IMR-90 (cell line): ENCODE results near the gene PAX2. TPM values are rescaled to one million over a fixed set of nuclear protein-coding genes. Genes with fewer than 3 reads are reported as not detected.

Experiments
- ATAC-seq: fragments of 200-7000 bp; cut with Tn5 transposase; 2 replicates; pipeline ENCODE4 v1.9.1; 2020; ENCODE audit warnings: low read depth, mild to moderate bottlenecking, moderate library complexity
- BruUV-seq: library from RNA; stranded (reverse); fragments of 400-500 nt; replicated peaks from 2 replicates; lab custom pipeline; 2021; lab: Mats Ljungman, UMichigan
- CTCF ChIA-PET: fragments of 300-600 bp; formaldehyde crosslinking; extraction: SDS; loops from one replicate; lab custom pipeline; 2021; ENCODE audit warnings: antibody characterized with exemption; lab: Yijun Ruan, JAX
- POLR2A ChIA-PET: fragments of 300-600 bp; sonication (Branson Sonifier 250); formaldehyde crosslinking; loops from one replicate; lab custom pipeline; 2022; ENCODE audit warnings: antibody characterized with exemption; ENCODE audit not compliant: unreplicated experiment; lab: Charles Lee
- DNase-seq: peaks from one replicate; pipeline ENCODE4 v3.0.0; 2013
- H2AFZ ChIP-seq: replicated peaks from 2 replicates; pipeline ENCODE3; 2013; ENCODE audit warnings: low read length, mild to moderate bottlenecking; ENCODE audit not compliant: poor library complexity
- H2AK5ac ChIP-seq: 2 replicates; pipeline ENCODE4 v1.6.1; 2013; ENCODE audit warnings: low read depth, low read length, inconsistent platforms
- H2AK9ac ChIP-seq: replicated peaks from 2 replicates; pipeline ENCODE3; 2013; ENCODE audit warnings: mild to moderate bottlenecking, low read depth, low read length, moderate library complexity; ENCODE audit not compliant: poor library complexity
- H2BK120ac ChIP-seq: 2 replicates; pipeline ENCODE4 v1.6.1; 2013; ENCODE audit warnings: low read depth, low read length, inconsistent platforms
- H2BK15ac ChIP-seq: 3 replicates; pipeline ENCODE4 v1.6.1; 2013; ENCODE audit warnings: low read depth, low read length, inconsistent platforms
- H2BK20ac ChIP-seq: 2 replicates; pipeline ENCODE4 v1.6.1; 2013; ENCODE audit warnings: low read depth, mild to moderate bottlenecking, inconsistent platforms, low read length, moderate library complexity
- H2BK5ac ChIP-seq: 2 replicates; pipeline ENCODE4 v1.6.1; 2013; ENCODE audit warnings: mild to moderate bottlenecking, low read depth, low read length, inconsistent platforms; ENCODE audit not compliant: poor library complexity, severe bottlenecking
- H3K14ac ChIP-seq: replicated peaks from 2 replicates; pipeline ENCODE4 v1.6.1; 2013; ENCODE audit warnings: low read depth, low read length, inconsistent platforms
- H3K18ac ChIP-seq: 2 replicates; pipeline ENCODE4 v1.6.1; 2013; ENCODE audit warnings: low read depth, low read length, control low read depth
- H3K23ac ChIP-seq: 2 replicates; pipeline ENCODE4 v1.6.1; 2013; ENCODE audit warnings: low read depth, low read length, inconsistent platforms
- H3K27ac ChIP-seq: 2 replicates; pipeline ENCODE4 v1.5.1; 2013; ENCODE audit warnings: mild to moderate bottlenecking, control low read depth, low read length; ENCODE audit not compliant: insufficient read depth
- H3K27me3 ChIP-seq: 2 replicates; pipeline ENCODE4 v1.6.1; 2013; ENCODE audit warnings: low read length; ENCODE audit not compliant: control insufficient read depth, insufficient read depth
- H3K36me3 ChIP-seq: 2 replicates; pipeline ENCODE4 v1.6.1; 2013; ENCODE audit warnings: low read length, mixed read lengths; ENCODE audit not compliant: control insufficient read depth, insufficient read depth
- H3K4ac ChIP-seq: 2 replicates; pipeline ENCODE4 v1.6.1; 2013; ENCODE audit warnings: low read depth, low read length, inconsistent platforms
- H3K4me1 ChIP-seq: 2 replicates; pipeline ENCODE4 v1.6.1; 2013; ENCODE audit warnings: low read length, mixed read lengths; ENCODE audit not compliant: control insufficient read depth, insufficient read depth
- H3K4me2 ChIP-seq: 2 replicates; pipeline ENCODE4 v1.6.1; 2013; ENCODE audit warnings: low read depth, mild to moderate bottlenecking, control low read depth, low read length, moderate library complexity
- H3K4me3 ChIP-seq: 2 replicates; pipeline ENCODE4 v1.5.1; 2013; ENCODE audit warnings: low read depth, mild to moderate bottlenecking, control low read depth, low read length, moderate library complexity; ENCODE audit not compliant: insufficient read depth
- H3K56ac ChIP-seq: 2 replicates; pipeline ENCODE4 v1.6.1; 2013; ENCODE audit warnings: low read length, inconsistent platforms; ENCODE audit not compliant: insufficient read depth; ENCODE audit errors: extremely low read depth
- H3K79me1 ChIP-seq, 2 experiments: 2 replicates each; pipeline ENCODE4 v1.6.1; 2013; ENCODE audit warnings: low read length in 2 of 2, inconsistent platforms in 1 of 2, low read depth in 1 of 2
- H3K9ac ChIP-seq: 2 replicates; pipeline ENCODE4 v1.6.1; 2013; ENCODE audit warnings: low read depth, low read length, control low read depth
- H3K9me1 ChIP-seq: 2 replicates; pipeline ENCODE4 v1.6.1; 2013; ENCODE audit warnings: low read length, inconsistent platforms; ENCODE audit not compliant: insufficient read depth
- H3K9me3 ChIP-seq: 2 replicates; pipeline ENCODE4 v1.6.1; 2013; ENCODE audit warnings: low read length; ENCODE audit not compliant: control insufficient read depth, insufficient read depth
- H4K20me1 ChIP-seq: 2 replicates; pipeline ENCODE4 v1.6.1; 2013; ENCODE audit warnings: low read length, inconsistent platforms; ENCODE audit not compliant: insufficient read depth
- H4K5ac ChIP-seq: 2 replicates; pipeline ENCODE4 v1.6.1; 2013; ENCODE audit warnings: mild to moderate bottlenecking, low read depth, low read length, control low read depth
- H4K8ac ChIP-seq, 2 experiments: 2 replicates each; pipeline ENCODE4 v1.6.1; 2013; ENCODE audit warnings: low read depth in 2 of 2, low read length in 2 of 2, control low read depth in 1 of 2, inconsistent platforms in 1 of 2
- H4K91ac ChIP-seq: 2 replicates; pipeline ENCODE4 v1.6.1; 2013; ENCODE audit warnings: low read depth, low read length, inconsistent platforms; ENCODE audit not compliant: insufficient read depth
- FOS ChIP-seq: fragments of 150-350 bp; IDR thresholded peaks from 2 replicates; pipeline ENCODE4 v1.6.1; 2016; ENCODE audit warnings: low read depth, low read length
- MXI1 ChIP-seq: IDR thresholded peaks from 2 replicates; pipeline ENCODE4 v1.6.1; 2012; ENCODE audit warnings: low read depth, mild to moderate bottlenecking, low read length, moderate library complexity, borderline replicate concordance
- POLR2A ChIP-seq: IDR thresholded peaks from 2 replicates; pipeline ENCODE4 v1.6.1; 2012; ENCODE audit warnings: mild to moderate bottlenecking, low read depth, low read length
- RAD21 ChIP-seq: IDR thresholded peaks from 2 replicates; pipeline ENCODE4 v1.6.1; 2012; ENCODE audit warnings: low read length, improper control_type of control experiment
- RCOR1 ChIP-seq: IDR thresholded peaks from 2 replicates; pipeline ENCODE4 v1.6.1; 2012; ENCODE audit warnings: mild to moderate bottlenecking, low read length, improper control_type of control experiment; ENCODE audit not compliant: insufficient replicate concordance
- WGBS, 2 experiments: methylation state at CpG; one replicate each; pipeline versions ENCODE4 v1.1.5 to v1.1.7; 2013; ENCODE audit warnings: missing lambda C conversion rate in 2 of 2; ENCODE audit not compliant: insufficient read length in 1 of 2; ENCODE audit errors: extremely low coverage in 2 of 2; 5-methylcytosine and 5-hydroxymethylcytosine counted together
- dilution Hi-C: fragments of 300-500 bp; cut with HindIII; formaldehyde crosslinking; loops from one replicate; pipeline ENCODE4 v1.14.3; 2018; ENCODE audit warnings: low sequenced_read_pairs; ENCODE audit not compliant: unreplicated experiment
- in situ Hi-C: fragments of 300-500 bp; cut with MboI; formaldehyde crosslinking; loops from 3 replicates; pipeline ENCODE4 v1.14.3; 2019; ENCODE audit warnings: low sequenced_read_pairs, inconsistent platforms, mixed read lengths
- intact Hi-C: fragments of 100-400 bp; cut with micrococcal nuclease; formaldehyde crosslinking; loops from 2 replicates; pipeline ENCODE4 v1.10.0; 2022
- polyA plus RNA-seq, 3 experiments: library from polyadenylated mRNA; depleted of rRNA; stranded (reverse); fragments of >200 nt; gene quantifications; 2 replicates each; pipeline ENCODE4 v1.2.3, GENCODE V29; 2012; ENCODE audit warnings: low replicate concordance in 1 of 3
- total RNA-seq: library from RNA; depleted of rRNA; stranded (reverse); fragments of >200 nt; gene quantifications from 2 replicates; pipeline ENCODE4 v1.2.3, GENCODE V29; 2012
- TF ChIP-seq, protein P1 (sequence below): fragments of 150-350 bp; IDR thresholded peaks from 2 replicates; pipeline ENCODE4 v1.6.1; 2017; ENCODE audit warnings: mild to moderate bottlenecking, antibody characterized with exemption, low read length, low read depth

Gene PAX2
- total and polyA plus RNA-seq, 2 of the 4 experiments (the other 2 are of a cell fraction): not detected

DNA sequence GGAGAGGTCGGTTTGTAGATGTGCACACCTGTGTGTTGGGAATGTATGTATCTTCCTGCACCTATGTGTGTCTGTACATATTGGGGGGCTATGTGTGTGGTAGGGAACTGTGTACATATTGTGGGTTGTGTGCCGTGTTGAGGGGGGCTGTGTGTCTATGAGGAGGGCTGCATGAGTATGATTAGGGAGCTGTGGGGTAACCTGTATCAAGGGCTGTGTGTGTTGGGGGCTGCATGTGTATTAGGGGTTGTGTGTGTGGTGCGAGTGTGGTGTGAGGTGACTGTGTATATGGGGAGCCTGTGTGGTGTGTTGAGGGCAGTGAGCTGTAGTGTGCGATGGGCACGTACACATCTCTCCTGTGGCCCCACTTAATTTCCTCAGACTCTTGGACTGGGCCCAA, 22.2 kb upstream of the PAX2 start:
- Histone ChIP-seq H4K20me1 (no peaks in the 10 kb centered on the region), H3K9ac (no peak overlapping the region), H3K9me3 (no peaks in the 10 kb centered on the region), H3K36me3 (no peaks in the 10 kb centered on the region), H3K56ac (no peak overlapping the region), H2AFZ (no peak overlapping the region), H3K4me3 (no peak overlapping the region), H4K5ac (no peak overlapping the region), H3K4me1 (no peaks in the 10 kb centered on the region; the same call in 1 of the 2 replicates), H2AK9ac (no peak overlapping the region), H3K14ac (no peak overlapping the region), H3K79me1 (no peaks in the 10 kb centered on the region), H2BK20ac (no peak overlapping the region), H4K8ac (no peak overlapping the region), H2BK120ac (no peak overlapping the region), H2BK15ac (no peak overlapping the region), H3K18ac (no peak overlapping the region), H2AK5ac (no peak overlapping the region), H3K4ac (no peak overlapping the region), H3K23ac (no peak overlapping the region), H3K9me1 (no peaks in the 10 kb centered on the region), H3K27ac (no peak overlapping the region), H4K91ac (no peak overlapping the region), H3K27me3 (peaks cover 54% of the 10 kb centered on the region), H3K4me2 (no peak overlapping the region), H2BK5ac (no peak overlapping the region)
- no peak for DNase-seq
- in situ Hi-C loops: no loop called here
- intact Hi-C loops: no loop called here
- ATAC-seq: no peak
- TF ChIP-seq POLR2A (no peak), RCOR1 (no peak), FOS (no peak), MXI1 (no peak), RAD21 (no peak)
- TF ChIP-seq, protein P1, sequence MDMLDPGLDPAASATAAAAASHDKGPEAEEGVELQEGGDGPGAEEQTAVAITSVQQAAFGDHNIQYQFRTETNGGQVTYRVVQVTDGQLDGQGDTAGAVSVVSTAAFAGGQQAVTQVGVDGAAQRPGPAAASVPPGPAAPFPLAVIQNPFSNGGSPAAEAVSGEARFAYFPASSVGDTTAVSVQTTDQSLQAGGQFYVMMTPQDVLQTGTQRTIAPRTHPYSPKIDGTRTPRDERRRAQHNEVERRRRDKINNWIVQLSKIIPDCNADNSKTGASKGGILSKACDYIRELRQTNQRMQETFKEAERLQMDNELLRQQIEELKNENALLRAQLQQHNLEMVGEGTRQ: no peak
- CTCF ChIA-PET: no interaction called here
- dilution Hi-C loops: no loop called here
- POLR2A ChIA-PET: no interaction called here
- WGBS, 2 experiments: 29% methylated on average over 2 of the region's 5 CpGs; no CpG with 5 or more reads in 1 of the 2 experiments
- no TSS peak for BruUV-seq
